GM12874 (cell line): ENCODE results near the gene STARD8.
A peak's percentile ranks its signal among the peaks of the same experiment; 100 is the strongest.

ENCODE experiments used
- CTCF ChIP-seq: IDR thresholded peaks from 2 replicates; pipeline ENCODE4 v1.5.1; 2011; ENCODE audit warnings: low read depth, mild to moderate bottlenecking, control low read depth, low read length, moderate library complexity; ENCODE audit not compliant: insufficient read depth

Gene STARD8

GRCh38 chrX:68731254-68731653 is 83.8 kb downstream of the STARD8 start:
- TF ChIP-seq CTCF: no peak

GRCh38 chrX:68732906-68733493 is 85.5 kb downstream of the STARD8 start:
- peak; percentile 81 for TF ChIP-seq CTCF

- no peak for TF ChIP-seq CTCF
These were observed 87.8 kb downstream of the STARD8 start for GRCh38 chrX:68735266-68735665.

- no peak for TF ChIP-seq CTCF
These were observed 96.3 kb downstream of the STARD8 start for GRCh38 chrX:68743754-68744153.

- no peak for TF ChIP-seq CTCF
These were observed 99.5 kb downstream of the STARD8 start for GRCh38 chrX:68746988-68747387.

GRCh38 chrX:68748030-68748429 is 100.6 kb downstream of the STARD8 start:
- no peak for TF ChIP-seq CTCF

GRCh38 chrX:68749426-68749825 is 102.0 kb downstream of the STARD8 start:
- no peak for TF ChIP-seq CTCF

GRCh38 chrX:68750316-68750715 is 102.8 kb downstream of the STARD8 start:
- no peak for TF ChIP-seq CTCF
